Measurements from ENCODE around the gene CARD11. TPM values are rescaled to one million over a fixed set of nuclear protein-coding genes. Genes with fewer than 3 reads are reported as not detected.

Gene CARD11
- total RNA-seq, 1 donor from 2014 or later = 5.8 TPM

DNA sequence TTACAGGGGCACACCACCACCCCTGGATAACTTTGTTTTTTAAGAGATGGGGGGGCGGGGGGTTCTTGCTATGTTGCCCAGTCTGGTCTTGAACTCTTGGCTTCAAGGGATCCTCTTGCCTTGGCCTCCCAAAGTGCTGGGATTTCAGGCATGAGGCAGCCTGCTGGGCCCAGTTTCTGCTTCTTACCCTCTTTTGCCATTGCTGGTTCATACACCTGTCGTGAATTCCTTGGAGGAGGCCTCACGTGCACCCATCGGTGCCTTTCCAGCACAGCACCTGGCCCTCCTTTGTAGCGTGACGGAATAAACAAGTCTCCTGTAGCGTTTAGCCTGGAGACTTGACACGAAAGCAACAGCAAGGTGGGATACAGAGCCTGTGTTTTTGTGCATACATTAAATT is 75.5 kb downstream of the CARD11 start:
- DNase-seq (peak; percentile 12), ATAC-seq (no peak)
- no peak for TF ChIP-seq CTCF (IDR thresholded peaks at IDR 0.05)
- no peak overlapping the region for H3K4me3 ChIP-seq
- H3K27me3 ChIP-seq = no peaks in the 10 kb centered on the region
- intact Hi-C loops (cut with DNase I) = no loop called here
- H3K9me3 ChIP-seq = peaks cover 6% of the 10 kb centered on the region
- H3K36me3 ChIP-seq = no peaks in the 10 kb centered on the region
- H3K4me1 ChIP-seq = no peaks in the 10 kb centered on the region
- no peak overlapping the region for H3K27ac ChIP-seq

- no peak for TF ChIP-seq CTCF (IDR thresholded peaks at IDR 0.05)
- Histone ChIP-seq H3K9me3 (peaks cover 6% of the 10 kb centered on the region), H3K27me3 (no peaks in the 10 kb centered on the region), H3K27ac (no peak overlapping the region), H3K4me1 (no peaks in the 10 kb centered on the region), H3K36me3 (no peaks in the 10 kb centered on the region), H3K4me3 (no peak overlapping the region)
- ATAC-seq = no peak
- peak; percentile 6 for DNase-seq
- intact Hi-C loops (cut with DNase I) = no loop called here
Observed at GRCh38 chr7:2967705-2968104, 76.0 kb downstream of the CARD11 start.

- DNase-seq (peak; percentile 33), ATAC-seq (no peak)
- no peak overlapping the region for H3K4me3 ChIP-seq
- no peak overlapping the region for H3K27ac ChIP-seq
- H3K27me3 ChIP-seq = no peaks in the 10 kb centered on the region
- intact Hi-C loops (cut with DNase I) = no loop called here
- no peaks in the 10 kb centered on the region for H3K4me1 ChIP-seq
- H3K9me3 ChIP-seq = peaks cover 6% of the 10 kb centered on the region
- TF ChIP-seq CTCF (IDR thresholded peaks at IDR 0.05) = no peak
- H3K36me3 ChIP-seq = no peaks in the 10 kb centered on the region
Observed at GRCh38 chr7:2967253-2967652, 76.4 kb downstream of the CARD11 start.

GRCh38 chr7:2966466-2967078 is 77.1 kb downstream of the CARD11 start:
- Histone ChIP-seq H3K9me3 (peaks cover 6% of the 10 kb centered on the region), H3K27me3 (no peaks in the 10 kb centered on the region), H3K4me1 (no peaks in the 10 kb centered on the region), H3K36me3 (no peaks in the 10 kb centered on the region), H3K4me3 (no peak overlapping the region), H3K27ac (no peak overlapping the region)
- no peak for TF ChIP-seq CTCF (IDR thresholded peaks at IDR 0.05)
- DNase-seq = peak; percentile 21
- intact Hi-C loops (cut with DNase I) = no loop called here
- no peak for ATAC-seq

GRCh38 chr7:2965745-2966270 is 77.9 kb downstream of the CARD11 start:
- TF ChIP-seq CTCF (IDR thresholded peaks at IDR 0.05) = no peak
- Histone ChIP-seq H3K9me3 (peaks cover 6% of the 10 kb centered on the region), H3K36me3 (no peaks in the 10 kb centered on the region), H3K27me3 (no peaks in the 10 kb centered on the region), H3K4me3 (no peak overlapping the region), H3K4me1 (no peaks in the 10 kb centered on the region), H3K27ac (no peak overlapping the region)
- DNase-seq (no peak), ATAC-seq (no peak)
- intact Hi-C loops (cut with DNase I) = no loop called here

GRCh38 chr7:2965301-2965700 is 78.4 kb downstream of the CARD11 start:
- H3K9me3 ChIP-seq = peaks cover 6% of the 10 kb centered on the region
- ATAC-seq (no peak), DNase-seq (no peak)
- no peaks in the 10 kb centered on the region for H3K4me1 ChIP-seq
- no peak overlapping the region for H3K27ac ChIP-seq
- intact Hi-C loops (cut with DNase I) = no loop called here
- H3K4me3 ChIP-seq = no peak overlapping the region
- H3K27me3 ChIP-seq = no peaks in the 10 kb centered on the region
- no peaks in the 10 kb centered on the region for H3K36me3 ChIP-seq
- no peak for TF ChIP-seq CTCF (IDR thresholded peaks at IDR 0.05)

Data from upper lobe of right lung (tissue), 1 donor.